GM21515 (cell line): ENCODE measurements around the gene SLC9A4.

ENCODE experiments used
- ATAC-seq: cut with Tn5 transposase; IDR thresholded peaks from one replicate; pipeline ENCODE4 v1.9.1; 2021; ENCODE audit not compliant: unreplicated experiment

The SLC9A4 gene

DNA sequence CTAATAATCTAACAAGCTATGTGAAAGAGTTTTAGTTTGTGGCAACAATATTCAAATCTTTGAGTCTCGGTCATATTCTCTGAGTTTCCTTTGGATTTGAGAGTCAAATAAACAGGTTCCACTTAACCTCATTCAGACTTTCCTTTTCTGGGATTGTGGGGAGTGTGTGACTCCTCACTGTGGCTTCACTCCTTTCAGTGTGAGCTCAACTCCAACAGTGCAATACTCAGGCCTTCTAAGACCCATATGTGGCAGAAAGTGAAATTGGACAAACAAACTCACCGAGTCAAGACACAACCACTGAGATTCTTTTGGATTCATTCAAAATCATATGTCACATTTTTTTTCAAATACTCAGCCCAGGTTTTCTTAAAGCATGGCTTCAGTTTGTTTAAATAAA lies 25.4 kb downstream of the SLC9A4 start:
- no peak for ATAC-seq

DNA sequence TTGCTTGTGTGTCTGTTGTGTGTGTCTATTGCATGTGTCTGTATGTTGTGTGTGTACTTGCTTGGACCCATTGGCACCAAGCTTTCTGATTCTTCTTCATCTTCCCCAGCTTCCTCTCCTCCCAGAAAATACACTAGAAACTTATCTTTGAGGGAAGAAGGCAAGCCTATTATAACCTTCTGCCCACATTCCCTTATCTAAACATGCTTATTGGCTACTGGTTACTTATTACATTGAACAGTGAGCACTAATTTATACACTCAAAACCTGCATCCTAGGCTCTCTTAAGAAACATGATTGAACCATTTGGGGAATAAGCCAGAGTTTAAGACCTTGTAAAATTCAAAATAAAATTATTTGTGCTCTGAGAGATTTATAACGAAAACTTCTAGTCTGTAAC lies 26.5 kb downstream of the SLC9A4 start:
- no peak for ATAC-seq

DNA sequence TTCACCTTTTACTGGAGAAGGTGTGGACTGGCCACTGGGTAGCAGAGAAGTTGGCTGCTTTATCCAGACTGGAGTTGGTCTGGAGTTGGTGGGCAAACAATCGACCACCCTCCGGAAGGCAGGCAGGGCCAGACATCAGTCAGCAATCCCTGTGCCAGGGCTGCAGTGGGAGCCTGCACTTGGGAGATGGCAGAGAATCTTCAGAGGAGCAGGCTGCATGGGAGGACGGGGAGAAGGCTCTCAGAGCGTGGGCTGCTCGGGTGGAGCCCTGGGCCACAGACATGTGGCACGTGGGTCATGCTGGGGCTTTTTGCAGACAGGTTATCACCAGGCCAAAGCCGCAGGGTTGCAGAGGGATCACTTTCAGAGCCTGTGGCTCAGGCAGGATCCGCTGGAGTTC lies 29.6 kb downstream of the SLC9A4 start:
- ATAC-seq, result no peak

DNA sequence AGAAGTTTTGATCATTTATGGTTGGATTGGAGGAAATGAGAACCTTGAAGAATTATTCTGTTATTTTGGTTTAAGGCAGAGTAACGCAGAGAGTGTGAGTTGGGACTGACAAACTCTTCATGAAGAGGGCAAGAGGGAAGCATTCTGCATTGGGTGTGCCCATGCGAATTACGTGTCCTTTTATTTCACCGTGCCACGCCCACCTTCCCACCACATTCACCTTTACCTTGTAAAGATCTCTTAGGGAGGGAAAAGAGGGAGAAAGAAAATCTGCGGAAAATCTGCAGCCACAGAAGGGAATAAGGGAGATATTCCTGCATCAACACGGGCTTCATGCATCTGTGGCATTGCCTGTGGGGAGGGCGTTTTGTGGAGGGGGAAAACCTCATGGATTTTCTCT lies 31.8 kb downstream of the SLC9A4 start:
- no peak for ATAC-seq

DNA sequence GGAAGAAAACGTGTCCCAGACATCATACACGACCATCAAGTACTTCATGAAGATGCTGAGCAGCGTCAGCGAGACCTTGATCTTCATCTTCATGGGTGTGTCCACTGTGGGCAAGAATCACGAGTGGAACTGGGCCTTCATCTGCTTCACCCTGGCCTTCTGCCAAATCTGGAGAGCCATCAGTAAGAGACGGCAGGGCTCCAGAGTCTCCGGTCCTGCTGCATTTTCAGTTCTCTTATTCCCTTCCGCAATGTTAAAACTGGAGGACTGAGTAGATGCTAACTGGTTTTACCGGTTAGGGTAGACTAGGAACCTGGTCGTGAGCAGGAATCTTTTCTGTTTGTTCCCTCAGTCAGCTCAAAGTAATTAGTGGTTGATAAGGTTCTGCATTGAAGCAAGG lies 32.3 kb downstream of the SLC9A4 start:
- no peak for ATAC-seq

DNA sequence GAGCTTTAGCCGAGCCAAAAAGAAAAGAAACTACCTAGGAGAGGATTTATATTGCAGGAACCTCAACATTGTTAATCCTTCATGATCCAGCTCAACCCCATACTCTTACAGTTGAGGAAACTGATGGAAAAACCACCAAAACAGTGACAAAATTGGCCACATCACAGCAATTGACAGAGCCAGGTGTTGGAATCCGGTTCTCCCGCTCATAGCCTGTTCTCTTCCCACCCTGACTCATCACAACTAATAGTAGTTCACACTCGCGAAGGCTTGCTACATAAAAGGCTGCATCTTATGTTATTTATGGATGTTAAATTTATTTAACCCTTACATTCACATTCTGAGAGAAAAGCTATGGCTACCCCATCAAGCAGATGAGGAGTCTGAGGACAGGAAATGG lies 33.7 kb downstream of the SLC9A4 start:
- ATAC-seq, result no peak

DNA sequence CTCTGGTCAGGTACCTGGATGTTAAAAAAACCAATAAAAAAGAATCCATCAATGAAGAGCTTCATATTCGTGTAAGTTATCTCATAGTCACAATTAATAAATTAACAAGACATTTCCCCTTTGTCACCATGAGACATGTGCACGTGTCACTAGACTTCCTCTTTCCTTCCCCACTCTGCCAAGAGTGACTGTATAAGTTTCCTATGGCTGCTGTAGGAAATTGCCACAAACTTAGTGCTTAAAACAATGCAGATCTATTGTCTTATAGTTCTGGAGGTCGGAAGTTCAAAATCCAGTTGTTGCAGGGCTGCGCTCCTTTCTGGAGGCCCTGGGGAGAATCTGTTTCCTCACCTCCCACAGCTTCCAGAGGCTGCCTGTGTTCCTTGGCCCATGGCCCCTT lies 35.8 kb downstream of the SLC9A4 start:
- ATAC-seq, result no peak

DNA sequence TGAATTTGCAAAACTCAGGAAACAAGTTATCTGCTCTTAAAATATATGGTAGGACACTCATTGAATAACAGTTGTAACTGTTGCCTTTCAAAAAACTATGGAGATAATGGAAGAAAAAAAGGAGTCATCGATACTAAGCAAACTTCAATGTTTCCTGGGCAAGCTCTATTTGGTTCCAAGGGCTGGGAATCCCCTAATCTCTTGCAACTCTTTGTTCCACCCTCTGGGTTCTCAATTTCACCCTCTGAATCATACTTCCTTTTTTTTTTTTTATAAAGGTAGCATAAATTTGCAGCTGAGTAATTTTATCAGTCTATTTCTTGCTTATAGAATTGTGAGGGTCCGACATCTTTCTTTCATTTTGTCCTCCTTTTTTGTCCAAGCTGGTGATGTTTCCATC lies 36.7 kb downstream of the SLC9A4 start:
- no peak for ATAC-seq

DNA sequence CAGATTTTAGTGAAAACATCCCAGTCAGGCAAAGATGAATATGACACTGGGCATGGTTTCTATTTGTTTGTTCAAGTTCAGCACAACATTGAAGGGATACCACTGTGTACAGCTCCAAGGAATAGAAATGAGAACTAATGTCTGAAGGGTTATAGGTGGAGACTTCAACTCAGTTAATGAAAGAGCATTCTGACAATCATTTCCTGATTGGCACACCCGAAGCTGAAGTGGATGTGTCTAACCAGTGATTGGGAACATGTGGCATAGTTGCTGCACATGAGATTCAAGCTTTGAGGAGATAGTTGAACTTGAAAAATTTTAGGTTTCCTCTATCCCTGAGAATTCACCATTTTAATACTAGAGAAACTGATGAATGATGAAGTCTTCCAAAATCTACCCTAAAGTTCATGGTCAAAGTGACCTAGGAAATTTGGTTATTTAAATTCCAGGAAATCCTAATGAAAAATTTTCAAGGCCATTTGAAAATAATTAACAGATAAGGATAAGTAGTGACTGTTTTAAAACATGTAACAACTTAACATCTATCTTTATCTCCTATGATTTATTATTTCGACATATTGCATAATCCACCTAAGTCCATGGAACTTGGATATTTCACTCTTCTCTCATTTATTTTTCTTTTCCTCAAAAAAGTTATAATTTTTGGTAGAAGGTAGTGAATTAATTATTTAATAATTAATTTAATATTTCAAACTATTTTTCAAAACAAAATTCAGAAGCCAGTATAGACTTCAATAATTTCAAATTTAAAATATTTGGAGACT lies 38.0 kb downstream of the SLC9A4 start:
- no peak for ATAC-seq

DNA sequence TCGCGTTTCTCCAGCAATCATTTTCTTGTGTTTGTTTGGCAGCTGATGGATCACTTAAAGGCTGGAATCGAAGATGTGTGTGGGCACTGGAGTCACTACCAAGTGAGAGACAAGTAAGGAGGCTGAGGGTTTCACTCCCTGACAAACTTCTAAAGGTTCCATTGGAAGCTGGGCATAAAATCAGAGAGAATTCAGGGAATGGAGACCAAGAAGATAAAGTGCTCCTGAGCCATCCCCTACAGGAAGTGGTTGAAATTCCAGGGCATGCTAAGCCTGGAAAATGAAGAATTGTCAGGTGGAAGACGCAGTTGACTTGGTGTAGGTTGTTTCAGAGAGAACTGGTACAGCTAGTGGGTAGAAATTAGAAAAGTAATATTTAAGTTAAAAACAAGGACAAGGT lies 39.1 kb downstream of the SLC9A4 start:
- no peak for ATAC-seq

DNA sequence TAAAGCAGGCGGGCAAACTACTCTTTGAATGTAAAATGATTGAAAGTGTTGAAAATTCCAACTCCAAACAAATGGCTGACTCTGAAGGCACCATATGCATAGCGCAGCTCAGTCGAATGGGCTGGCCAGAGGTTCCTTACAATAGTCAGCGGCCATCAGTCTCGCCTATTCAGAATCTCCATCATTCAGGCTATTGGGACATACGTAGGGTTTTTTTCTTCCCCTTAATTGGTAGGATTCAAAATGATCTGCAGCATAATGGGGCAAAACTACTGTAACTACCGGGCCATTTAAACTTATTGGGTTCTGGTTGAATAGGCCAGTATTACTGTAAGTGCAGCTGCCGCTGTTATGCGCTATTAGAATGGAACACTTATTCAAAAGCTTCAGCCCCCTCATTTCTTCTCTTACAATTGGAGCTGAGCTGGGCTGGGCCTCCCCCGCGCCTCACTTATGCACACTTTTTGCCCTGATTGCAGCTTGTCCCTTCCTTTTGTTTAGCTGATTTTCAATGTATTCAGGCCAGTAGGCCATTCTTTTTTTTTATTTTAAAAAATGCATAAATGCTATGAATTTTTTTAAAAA lies 40.4 kb downstream of the SLC9A4 start:
- no peak for ATAC-seq

DNA sequence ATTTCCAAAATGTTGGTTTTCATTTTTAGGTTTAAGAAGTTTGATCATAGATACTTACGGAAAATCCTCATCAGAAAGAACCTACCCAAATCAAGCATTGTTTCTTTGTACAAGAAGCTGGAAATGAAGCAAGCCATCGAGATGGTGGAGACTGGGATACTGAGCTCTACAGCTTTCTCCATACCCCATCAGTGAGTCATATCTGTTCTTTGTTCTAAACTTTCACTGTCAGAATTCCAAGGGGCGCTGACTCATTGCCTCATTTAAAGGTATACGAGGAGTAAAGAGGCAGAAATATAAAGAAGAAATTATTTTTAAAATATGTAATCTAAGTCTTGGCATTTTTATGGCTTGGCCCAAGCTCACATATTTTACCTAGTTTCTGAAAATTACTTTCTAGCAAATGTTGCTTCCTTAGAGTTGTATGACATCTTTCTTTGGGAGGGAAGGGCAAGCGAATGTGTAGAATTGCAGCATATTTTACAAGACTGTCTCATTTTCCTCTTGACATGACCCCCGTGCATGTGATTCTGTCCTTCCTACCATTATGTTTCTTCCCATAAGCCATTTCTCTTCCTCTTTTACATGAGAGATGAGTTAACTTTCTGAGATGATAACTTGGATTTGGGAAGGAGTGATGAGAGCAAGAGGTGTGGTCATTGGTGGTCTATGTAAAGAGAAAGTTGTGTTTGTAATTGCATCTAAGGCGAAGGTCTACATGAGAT lies 41.2 kb downstream of the SLC9A4 start:
- ATAC-seq, result no peak

DNA sequence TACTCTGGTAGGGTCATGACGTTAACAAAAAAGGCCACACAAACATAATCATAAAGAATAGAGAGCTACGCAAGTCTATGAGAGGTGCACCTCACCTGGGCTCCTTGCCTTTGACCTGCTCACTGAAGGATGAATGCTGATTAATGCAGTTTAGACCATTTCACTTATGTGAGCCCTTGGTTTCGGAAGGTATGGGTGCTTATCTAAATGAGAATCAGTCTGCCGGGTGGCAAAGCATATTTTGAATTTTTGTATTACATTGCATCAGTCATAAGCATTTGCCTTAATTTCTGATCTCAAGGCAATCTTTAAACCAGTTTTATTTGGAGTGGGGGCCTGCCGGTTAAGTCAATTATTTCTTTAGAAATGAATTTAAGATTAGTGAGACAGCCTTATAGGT lies 42.8 kb downstream of the SLC9A4 start:
- no peak for ATAC-seq

DNA sequence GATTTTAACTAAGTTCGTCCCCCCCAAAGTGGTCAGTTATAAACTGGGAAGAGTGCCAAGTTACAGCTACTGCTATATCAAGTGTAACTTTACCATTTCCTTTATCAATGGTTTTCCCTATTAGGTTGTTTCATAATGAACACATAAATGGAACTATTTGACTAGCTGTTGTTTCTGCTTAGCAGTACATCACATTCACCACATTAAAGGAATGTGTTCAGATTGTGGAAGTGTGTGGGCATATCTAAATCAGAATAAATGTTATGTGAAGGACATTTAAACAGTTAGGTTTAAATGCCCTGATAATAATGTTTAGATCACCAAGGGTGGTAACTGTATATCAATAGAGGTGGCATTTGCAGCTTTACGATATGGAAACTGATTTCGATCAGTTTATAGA lies 45.1 kb downstream of the SLC9A4 start:
- ATAC-seq, result no peak

DNA sequence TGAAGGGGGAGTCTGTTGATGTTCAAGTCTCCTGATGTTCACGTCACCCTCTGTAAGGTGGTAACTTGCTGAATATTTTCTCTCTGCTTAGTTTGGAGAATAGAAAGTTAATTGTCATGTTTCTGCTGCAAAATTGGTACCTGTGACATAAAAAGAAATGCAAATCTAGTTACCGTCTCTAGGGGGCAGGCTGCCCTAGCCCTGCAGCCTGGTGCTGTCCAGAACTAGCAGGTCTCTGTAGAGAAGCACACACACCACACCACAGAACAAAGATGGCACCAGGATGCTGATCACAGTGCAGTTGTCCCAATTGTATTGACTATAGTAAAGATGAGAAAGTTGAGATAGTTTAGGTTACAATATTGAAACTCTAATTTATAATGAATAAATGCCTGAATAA lies 47.0 kb downstream of the SLC9A4 start:
- ATAC-seq, result no peak

DNA sequence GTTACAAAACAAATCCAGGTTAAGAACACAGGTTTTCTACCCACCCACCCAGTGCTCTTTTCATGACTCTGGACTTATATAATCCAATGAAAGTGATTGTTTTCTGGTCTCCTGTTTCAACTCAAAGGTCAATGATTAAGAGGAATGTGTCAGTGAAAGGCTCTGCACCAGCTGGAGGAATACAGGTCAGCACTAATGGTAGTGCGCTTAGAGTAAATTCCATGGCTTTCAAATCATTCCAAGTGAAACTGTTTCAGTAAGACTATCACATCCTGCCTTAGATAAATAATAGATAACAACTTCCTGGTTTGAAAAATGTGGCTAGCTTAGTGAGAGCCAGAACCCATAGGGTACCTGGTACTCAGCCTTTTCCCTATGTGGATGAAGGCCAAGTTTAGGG lies 47.8 kb downstream of the SLC9A4 start:
- ATAC-seq, result no peak

DNA sequence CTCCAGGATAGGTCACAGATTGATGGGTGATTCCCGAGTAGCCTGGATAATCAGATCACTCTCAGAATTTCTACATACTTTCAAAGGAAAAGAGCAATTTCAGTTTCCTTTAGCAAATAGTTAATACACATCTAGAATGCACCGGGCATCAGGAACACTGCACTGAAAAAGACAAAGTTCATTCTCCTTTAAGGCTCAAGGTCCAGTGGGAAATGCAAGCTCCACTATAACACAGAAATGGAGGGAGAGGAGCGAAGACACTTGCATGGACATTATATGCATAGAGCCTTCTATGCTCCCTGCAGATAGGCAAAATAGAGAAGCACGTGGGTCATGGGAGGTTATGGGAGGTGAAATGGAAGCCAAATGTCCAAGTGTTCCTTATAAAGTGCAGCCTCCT lies 49.1 kb downstream of the SLC9A4 start:
- ATAC-seq, result no peak

DNA sequence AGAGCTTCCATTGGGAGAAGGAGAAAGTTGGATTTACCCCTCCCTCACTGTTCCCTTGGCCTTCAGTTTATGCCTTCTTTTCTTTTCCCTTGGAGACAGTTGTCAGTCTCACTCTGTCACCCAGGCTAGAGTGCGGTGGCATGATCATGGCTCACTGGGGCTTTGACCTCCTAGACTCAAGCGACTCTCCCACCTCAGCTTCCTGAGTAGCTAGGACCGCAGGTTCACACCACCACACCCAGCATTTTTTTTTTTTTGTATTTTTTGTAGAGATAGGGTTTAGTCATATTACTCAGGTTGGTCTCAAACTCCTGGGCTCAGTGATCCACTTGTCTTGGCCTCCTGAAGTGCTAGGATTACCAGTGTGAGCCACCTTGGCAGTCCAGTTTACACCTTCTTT lies 49.9 kb downstream of the SLC9A4 start:
- no peak for ATAC-seq

DNA sequence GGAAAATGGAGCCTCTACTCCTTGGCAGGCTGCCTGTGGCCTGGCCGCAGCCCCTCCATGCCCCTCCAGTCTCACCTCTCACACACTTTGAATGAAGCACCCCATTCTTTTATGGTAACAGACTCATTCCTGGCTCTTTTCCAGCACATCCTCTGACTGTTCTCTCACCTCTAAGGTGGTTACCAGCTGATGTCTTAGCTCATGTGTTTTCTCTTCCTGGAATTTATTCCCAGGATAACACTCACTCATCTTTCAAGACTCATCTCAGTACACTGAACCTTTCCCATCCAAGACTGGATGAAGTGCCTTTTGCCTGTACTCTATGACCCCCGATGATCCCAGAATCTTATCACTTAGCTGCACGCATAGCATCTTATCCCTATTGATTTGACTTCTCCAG lies 50.6 kb downstream of the SLC9A4 start:
- no peak for ATAC-seq

DNA sequence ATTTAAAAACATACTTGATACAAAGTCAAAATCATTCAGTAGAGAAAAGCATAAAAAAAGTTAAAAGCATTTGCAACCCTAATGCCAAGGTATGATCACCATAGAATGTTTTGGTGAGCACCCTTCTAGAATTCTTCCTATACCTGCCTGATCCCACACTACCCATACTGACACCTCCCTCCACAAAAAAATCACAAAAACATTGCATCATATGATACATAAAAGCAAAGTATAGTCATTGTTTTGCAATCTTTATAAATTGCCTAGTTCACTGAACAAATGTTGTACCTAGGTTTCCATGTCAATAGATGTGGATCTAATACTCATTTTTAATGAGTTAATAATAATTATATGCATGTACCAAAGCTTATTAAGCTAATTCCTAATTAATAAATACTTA lies 54.1 kb downstream of the SLC9A4 start:
- ATAC-seq, result no peak

DNA sequence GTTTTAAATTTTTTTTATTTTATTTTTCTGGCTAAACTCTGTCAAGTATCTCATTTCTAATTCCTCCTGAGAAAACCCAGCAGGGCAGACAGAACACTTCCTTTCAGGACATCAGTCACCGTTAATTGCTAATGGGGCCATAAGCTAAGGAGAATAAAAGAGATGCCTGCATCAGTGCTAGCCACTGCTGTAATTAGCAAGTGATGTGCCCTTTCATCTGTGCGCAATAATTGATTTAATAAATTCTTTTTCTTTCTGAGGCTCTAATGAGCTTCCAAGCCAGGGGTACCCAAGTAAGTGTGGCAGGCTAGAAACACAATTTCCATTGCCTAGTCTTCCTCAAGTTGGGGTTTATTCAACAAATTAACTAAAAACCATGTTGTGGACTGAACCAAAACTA lies 65.5 kb downstream of the SLC9A4 start:
- no peak for ATAC-seq

DNA sequence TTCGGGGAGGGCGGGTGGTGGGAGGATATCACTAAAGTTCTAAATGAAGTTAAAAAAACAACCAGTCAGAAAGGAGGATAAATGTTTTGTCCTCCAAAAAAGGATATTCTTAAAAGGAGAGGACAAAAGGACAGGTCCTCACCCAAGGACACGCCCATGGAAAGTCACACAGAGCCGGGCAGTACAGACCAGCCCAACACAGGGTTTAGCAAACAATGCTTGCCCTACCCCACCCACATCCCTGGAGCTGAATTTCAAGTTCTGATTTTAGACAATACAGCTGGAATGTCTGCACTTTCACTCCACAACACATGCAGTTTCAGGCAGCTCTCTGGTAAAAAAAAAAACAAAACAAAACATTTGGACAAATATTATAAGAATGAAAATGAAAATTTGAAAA lies 67.9 kb downstream of the SLC9A4 start:
- no peak for ATAC-seq
